GM03348 (cell line): ENCODE results near the gene TAS1R2.
"Not testable (repeated sequence)": the region's sequence is repeated elsewhere in the genome, so short reads cannot be mapped to it uniquely, and the experiment has no call there.

ENCODE experiments used
- DNase-seq: peaks from one replicate; pipeline ENCODE4 v3.0.0; 2012; ENCODE audit warnings: low spot score

The TAS1R2 gene

DNA sequence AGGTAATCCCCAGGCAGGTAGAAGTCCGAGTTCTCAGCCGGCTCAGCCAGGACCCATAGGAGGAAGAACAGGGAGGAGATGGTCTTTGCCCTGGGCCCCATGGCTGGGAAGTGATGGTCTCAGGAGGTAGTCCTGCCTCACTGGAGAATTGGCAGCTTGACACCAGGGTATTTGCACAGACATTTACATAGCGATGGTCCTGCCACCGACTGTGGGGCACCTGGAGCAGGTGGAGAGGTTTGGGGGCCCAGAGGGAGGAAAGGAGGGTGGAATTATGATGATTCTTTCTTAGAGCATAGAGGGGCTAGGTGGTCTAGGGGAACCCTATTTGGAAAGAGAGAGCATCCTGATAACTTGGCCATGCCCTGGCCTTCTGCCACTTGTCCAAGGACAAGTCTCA, at the start of gene TAS1R2:
Gene TAS1R2, minus strand, starts transcription at position 101 of the 400 bp plus-strand sequence. Its CDS starts 0 bp downstream, at position 101.
- no peak for DNase-seq

DNA sequence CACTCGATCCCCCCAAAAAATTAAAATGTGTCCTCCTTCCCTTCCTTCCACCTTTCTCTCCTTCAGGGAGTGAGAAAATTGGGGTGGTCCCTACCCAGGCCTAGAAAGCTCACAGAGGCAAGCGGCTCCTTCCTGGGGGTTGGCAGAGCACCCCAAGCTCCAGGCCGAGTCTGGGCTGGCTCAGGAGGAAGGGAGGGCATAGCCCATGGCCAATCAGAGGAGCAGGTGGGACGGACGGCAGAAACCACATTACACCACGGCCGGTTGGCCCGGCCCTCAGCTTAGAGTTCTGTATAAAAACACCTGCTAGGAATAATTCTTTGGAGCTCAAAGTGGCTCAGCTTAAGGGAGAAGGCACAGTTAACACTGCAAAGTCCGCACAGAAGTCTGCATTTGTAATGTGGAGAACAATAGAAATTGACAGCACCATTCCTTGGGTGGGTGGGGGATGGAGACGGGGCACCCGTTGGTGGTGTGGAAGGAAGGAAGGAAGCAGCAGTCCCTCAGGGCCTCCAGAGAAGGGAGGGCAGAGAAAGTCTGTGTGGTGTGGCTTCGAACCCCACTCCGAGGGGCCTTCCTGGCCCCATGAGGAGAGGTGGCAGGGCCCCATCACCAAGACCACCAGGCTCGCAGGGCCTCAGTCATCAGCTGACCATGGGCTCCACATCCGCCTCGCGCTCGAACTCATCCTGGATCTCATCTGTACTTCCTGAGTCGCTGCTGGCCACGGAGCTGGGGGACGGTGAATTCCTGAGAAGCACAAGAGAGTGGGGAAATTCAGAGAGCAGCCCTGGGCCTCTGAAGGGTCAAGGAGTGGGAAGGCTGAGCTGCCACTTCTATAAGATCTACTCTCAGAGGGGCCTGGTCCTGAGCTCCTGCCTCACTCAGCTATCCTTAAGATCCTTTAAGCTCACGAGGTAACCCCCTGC, 48.7 kb upstream of the TAS1R2 start:
- no peak for DNase-seq

DNA sequence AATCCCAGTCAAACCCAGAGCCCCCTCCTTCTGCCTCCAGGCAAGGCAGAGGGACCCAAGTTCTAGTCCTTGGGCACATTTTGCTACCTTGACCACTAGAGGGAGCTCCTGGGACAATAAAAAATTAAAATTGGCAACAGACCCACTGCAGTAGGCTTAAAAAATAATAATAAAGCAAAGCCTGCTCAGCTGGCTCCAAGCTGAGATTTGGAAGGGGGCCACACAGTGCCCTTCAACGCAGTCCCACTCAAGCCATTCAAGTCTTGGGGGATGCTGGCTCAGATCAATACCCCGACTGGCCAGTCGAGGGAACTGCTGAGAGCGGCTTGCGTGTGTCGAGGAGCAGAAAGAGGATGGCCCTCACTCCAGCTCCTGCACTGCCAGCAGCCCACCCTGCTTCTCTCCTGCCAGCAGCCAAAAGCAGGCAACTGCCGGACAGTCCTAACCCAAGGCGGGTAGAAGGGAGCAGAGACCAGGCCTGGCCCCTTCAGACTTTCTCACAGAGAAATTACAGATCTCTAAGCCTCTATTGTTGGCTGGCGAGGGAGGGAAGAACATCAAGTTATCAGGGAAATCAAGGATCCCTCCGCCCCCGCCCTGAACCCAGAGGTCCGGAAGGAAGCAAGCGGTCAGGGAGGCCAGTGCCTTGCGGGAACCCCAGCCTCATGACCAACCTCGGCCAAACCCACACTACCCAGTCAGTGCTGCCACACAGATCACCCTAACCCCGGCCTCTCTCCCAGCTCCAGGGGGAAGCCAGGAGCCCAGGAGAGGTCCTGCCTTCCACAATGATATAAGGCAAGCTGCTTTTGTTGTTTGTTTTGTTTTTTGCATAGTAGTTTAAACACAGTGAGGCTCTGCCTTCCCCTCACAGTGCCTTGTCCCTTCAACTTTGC, 47.8 kb upstream of the TAS1R2 start:
- peak; percentile 75 for DNase-seq

DNA sequence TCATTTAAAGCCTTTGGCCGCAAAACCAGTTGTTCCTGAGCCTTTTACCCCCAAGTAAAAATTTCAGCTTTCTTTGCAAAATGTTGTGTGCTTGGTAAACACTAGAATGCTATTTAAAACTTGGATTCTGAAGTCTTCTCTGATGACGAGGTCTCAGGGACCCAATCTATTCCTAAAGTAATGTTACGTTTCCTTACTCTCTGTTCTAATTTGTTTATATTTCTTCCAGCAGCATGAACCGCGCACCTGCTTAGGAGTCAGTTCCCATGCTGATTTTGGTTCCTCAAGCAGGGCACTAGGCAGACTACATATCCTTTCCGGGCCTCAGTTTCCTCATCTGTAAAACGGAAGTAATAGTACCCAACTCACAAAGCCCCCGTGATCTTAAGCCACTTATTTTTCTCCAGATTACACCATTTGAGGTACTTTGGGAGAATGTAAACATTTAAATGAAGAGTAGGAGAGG, 43.9 kb upstream of the TAS1R2 start:
- DNase-seq, result no peak

DNA sequence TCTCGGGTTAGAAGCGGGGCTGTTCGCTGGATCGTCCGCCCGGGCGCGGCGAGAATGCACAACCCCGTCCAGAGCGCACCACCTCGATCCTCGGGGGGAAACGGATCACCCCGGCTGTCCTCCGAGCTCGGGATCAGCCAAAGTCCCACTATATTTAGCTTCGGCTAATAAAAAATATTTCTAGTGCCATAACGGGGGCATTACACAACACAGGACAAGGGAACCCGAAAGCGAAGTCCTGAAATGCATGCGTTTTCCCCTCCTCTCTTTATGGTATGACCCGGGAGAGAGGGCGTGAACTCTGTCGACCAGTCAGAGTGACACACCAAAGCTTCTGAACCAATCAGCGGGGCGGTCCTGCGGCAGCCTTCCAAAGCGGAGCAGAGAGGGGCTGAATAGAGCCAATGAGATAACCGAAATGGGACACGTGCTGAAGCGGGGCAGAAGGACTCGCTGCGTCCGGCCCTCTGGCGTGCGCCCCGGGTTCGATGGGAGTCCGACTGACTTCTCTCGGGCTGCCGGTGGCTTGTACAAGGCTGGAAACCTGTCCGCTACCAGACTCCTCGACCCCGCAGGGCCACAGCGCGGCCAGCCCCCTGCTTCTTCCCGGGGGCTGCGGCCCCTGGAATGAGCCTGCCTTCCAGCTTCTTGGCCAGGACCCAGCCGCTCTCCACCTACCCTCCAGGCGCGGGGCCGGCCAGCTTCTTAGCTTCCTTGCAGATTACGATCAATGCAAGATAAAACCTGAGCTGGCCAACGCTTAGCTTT, 43.2 kb upstream of the TAS1R2 start, which contains the start of gene ALDH4A1:
Gene ALDH4A1, minus strand, starts transcription at position 33 of the 768 bp plus-strand sequence. Its CDS starts 32 bp downstream, at position 1.
- peak; percentile 99 for DNase-seq

DNA sequence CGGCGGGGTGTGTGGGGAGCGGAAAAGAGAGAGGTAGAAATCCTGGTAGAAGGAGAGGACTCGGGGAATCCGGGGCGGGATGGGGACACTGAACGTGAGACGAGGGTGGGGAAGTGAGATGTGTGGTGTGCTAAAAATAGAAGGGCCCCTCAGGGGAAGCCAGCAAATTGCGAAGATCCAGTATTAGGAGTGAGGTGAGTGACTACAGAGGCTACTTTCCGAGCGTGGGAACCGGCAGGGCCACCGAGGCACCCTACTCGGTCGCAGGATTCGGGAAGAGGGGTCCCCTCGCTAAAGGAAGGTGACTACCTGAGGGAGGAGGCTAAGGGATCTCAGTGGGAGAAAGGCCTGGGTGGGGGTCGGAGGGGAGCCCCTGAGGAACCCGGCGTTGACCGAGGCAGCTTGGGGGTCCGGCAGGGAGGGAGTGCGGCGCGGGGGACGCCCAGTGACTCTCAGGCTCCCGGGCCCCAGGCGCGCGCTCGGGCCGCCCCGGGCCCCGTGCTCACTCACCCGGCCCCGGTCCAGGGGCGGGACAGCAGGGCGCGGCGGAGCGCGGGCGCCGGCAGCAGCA, 42.6 kb upstream of the TAS1R2 start:
- DNase-seq, result peak; percentile 50

DNA sequence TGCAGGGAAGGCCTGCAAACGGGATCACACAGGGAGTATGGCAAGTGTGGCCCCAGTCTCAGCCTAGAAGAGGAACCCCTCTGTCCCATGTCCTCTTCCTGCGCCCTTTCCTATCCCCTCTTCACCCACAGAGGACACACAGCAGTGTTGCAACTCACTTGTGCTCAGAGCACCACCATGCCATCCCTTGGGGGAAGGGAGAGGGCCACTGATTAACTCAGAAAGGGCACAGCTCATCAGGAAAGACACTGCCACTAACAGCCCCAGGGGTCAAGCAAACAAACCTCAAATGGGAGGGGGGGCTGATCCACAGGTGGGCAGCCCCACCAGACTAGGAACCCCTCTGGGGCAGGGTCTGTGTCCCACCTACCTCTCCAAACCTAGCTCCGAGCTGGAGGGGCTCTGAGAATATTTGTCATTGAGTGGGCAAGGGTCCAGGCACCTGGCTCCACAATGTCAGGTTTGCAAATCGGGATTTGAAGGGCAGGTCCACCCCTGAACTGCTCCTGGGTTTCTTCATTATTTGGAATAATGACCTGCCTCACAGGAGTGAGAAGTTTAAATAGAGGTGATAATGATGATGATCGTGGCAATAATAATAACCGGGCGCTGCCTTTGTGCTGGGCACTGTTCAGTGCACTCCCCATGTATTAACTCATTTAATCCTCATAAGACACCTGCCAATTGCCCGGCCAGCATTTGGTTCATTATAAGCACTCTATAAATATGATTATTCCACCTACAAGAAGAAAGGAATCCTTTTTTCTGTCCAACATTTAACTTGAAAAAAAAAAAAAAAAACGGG, 41.9 kb upstream of the TAS1R2 start:
- no peak for DNase-seq

DNA sequence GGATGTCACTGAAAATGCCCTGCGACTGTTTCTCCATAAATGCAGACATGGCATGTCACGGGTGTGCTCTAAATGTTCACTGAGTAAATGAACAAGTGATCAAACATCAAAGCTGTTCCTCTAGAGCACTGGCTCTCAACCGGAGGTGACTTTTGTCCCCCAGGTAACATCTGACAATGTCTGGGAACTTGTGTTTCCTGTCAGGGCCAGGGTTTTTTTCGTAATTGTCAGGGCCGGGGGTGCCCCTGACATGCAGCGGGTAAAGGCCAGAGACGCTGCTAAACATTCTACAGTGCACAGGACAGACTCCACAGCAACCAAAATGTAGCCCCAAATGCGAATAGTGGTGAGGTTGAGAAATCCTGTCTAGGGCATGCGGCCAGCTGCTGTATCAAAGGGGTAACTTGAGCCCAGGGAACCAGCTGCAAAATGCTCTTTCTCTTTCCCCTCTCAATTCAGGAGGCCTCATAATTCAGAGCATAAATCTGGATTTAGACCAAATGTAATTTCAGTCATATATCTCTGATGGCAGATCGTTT, 40.9 kb upstream of the TAS1R2 start:
- DNase-seq, result no peak

DNA sequence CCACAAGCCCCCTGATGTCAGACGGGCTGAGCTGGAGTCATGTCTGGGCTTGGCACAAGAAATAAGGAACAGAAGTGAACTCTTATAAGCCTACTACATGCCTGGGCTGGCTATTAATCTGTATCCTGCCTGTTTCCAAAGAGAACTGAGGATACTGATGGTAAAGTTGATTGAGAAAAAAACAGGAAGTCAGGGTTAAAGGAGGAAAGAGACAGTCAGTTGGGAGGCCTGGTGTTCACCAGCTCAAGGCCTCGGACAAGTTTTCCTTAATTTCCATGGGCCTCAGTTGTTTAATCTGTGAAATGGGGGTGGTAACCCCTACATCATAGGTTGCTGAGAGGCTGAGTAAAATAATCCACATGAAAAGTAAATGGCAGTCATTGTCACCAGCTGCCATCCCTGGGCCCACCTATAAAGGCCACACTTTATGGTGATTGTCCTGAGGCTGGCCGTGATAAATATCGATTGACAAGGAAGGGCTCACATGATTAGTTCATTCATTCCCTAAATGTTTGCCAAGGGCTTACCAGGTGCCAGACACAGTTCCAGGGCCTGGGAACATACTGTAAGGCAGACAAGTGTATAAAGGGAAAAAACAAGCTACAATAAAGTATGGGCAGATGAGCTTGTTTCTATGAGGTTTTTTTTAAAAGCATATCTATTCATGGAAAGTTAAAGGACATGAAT, 40.0 kb upstream of the TAS1R2 start:
- no peak for DNase-seq

DNA sequence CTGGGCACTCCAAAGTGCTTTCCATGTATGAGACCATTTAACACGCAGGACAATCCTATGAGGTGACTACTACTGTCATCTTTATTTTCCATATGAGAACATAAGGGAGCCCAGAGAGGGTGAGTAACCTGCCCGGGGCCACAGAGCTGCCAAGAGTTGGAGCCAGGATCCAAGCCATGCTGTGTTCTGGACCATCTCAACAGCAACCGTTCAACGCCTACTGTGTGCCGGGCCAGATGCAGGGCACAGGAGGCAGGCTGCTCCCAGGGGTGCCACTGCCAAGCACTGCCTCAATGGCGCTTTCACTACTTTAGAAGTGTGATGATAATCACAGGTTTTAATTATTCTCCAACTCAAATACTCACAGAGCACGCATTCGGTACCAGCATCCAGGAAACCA, 39.1 kb upstream of the TAS1R2 start:
- DNase-seq, result no peak

DNA sequence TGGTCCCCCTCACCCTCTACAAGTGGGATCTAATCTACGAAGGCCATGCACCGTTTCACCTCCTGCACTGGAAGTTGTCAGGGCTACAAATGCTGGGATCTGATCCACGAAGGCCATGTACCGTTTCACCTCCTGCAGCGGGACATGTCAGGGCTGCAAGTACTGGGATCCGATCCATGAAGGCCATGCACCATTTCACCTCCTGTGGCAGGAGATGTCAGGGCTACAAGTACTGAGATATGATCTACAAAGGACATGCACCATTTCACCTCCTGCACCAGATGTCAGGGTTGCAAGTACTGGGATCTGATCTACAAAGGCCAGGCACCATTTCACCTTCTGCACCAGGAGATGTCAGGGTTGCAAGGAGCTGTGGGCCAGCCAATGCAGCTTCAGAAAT, 35.9 kb upstream of the TAS1R2 start:
- no peak for DNase-seq

DNA sequence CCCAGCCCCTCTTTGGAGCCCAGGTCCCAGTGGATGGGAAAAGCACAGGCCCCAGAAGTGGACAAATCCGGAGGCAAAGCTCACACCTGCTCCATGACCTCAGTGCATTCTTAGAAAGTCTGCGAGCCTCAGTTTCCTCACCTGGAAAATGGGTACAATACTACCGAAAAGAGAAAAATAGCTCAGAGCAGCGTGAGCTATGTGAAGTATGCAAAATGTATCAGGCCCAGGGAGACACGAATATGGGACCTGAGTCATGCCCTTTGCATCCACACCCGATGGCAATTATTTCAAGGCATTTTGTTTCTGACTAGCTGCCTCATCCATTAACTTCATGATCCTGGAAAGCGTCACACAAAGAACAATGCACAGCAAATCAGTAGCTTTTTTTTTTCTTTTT, 33.7 kb upstream of the TAS1R2 start:
- no peak for DNase-seq

DNA sequence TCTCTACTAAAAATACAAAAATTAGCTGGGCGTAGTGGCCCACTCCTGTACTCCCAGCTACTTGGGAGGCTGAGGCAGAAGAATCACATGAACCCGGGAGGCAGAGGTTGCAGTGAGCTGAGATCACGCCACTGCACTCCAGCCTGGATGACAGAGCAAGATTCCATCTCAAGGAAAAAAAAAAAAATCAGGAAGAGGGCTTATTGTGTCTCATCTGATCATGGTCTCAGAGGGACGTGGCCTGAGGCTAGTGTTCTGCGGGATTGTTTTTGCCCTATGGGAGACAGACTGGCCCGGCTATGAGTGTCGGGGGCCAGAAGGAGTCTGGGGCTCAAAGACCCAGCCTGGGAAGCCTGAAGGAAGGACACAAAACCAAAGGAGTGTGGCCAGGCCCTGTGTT, 32.4 kb upstream of the TAS1R2 start:
- not testable (repeated sequence) for DNase-seq

DNA sequence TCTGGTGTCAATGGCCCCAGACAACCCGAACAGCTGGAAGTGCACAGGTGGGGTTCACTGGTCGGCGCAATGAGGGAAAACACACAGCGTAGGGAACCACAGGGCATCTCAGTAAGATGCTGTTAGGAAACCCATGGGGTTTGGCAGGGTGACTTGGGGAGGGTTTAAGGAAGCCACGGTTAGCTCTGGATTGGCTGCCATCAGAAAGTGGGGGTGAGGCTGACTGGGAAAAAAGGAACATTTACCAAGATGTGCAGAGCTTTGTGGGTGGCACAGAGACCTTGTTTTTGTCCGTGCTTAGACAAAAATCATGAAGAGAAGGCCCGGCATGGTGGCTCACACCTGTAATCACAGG, 31.9 kb upstream of the TAS1R2 start:
- DNase-seq, result no peak

DNA sequence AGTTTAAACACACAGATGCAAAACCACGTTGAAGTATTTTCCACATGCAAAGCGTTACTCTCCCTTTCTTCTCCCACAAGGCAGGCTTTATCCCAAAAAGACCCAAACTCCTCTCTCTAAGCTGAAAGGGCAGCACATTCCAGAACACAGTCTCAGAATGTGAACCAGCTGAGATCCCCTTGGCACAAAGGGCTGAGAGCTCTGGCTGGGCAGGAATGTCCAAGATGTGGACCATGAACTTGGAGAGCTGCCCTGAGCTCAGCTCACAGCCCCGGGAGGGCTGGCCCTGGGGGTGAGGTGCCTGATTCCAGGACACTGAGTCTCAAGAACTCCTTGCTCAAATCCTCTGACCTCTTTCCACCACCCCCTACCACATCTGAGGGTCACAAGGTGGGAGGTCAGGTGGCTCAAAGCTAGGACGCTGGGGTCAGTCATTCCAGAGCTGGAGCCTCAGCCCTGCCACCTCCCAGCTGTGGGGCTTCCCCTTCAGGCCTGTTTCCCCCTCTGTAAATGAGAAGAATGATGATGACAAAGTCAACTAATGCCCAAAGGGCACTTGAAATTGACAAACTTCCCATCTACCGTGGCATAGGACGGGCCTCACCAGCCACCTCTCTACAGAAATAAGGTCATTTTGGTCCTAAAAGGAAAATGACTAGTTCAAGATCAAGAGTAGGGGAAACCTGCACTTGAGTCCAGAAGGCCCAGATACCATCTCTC, 31.4 kb upstream of the TAS1R2 start:
- peak; percentile 74 for DNase-seq

DNA sequence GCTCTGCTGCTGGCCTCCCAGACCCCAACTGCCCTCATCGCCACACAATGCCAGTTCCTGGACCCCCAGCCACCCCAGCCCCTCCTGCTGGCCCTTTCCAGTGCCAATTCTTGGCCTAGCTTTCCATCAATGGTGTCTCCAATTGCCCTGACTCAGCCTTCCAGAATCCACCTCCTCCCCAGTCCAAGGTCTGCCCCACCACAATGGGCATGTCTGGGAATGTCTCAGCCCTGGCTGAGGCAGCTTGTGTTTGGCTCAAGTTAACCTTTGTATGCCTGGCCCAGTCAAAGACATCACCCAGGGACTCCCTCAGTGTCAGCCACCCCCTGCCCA, 26.5 kb upstream of the TAS1R2 start:
- peak; percentile 83 for DNase-seq

DNA sequence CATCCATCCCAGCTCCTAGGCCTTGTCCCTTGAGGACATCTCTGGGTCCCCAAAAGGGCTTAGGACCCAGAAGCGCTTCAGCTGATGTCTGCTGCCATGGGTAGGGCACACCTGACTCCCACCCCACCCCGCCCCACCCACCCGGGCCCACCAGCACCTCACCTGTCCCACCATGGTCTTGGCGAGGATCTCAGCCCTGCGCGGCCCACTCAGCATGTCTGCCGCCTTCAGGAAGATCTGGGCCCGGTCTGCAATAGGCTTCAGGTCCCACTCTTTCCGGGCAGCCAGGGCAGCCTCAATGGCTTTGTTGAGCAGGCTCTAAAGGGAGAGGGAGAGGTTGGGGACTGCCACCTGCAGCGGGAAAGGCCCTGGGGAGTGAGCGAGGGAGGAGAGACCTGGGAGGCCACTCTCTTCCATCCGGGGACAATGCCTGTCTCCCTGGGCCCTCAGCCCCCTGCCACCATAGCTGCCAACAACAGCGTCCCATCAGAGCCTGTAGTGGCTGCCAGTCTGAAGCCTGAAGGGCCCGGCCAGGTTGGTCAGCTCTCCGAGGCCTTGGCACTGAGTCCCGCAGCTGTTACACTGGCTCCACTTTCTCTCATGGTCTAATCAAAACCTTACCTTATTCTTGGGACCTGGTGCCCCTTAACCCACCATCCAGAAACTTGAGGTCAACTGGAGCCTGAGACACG, 26.0 kb upstream of the TAS1R2 start:
- no peak for DNase-seq

DNA sequence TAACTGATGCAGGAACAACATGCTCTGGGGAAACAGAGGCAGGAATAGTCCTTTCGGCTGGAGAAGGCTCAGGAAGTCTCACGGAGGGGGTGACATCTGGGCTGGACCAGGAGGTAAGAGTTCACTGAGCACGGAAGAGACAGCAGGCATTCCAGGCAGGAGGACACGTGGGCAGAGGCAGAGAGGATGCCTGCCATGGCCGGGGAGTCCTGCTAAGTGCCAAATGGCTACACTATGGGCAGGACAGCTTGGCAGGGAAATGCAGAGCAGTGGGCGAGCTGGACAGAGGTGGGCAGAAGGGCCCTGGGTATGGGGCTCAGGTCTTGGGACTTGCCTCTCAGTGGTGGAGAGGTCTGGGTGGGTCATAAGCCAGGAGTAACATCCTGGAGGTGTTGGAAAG, 25.3 kb upstream of the TAS1R2 start:
- no peak for DNase-seq

DNA sequence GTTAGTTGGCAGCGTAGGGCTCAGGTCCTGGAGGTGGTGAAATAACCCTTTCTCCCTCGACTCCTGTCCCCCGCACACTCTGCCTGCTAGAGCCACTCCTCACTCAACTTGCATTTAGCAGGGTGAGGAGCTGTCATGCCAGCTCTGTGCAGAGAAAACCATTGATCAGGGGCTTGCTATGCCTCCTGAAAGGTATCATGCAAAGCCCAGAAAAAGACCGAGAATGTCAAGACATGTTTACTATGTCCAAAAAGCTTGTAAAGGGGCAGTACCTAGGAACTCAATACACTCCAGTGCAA, 24.9 kb upstream of the TAS1R2 start:
- no peak for DNase-seq
